Stimulated activated memory B cell treated with anti-CD40 and anti-IgM and Interleukin-4, amounts not matched to agents 10 μg/mL and 1 μg/mL and 100 μg/mL, for 72 hours (primary cell): ENCODE results near the gene PAK4.

Source experiments
- ATAC-seq: fragments of 150-1000 bp; cut with Tn5 transposase; 2 replicates; pipeline ENCODE4 v1.10.0; 2021
- H3K27ac Mint-ChIP-seq: one replicate; pipeline ENCODE4 v1.8.0; 2022; ENCODE audit warnings: mild to moderate bottlenecking, mixed read lengths
- H3K27me3 Mint-ChIP-seq: one replicate; pipeline ENCODE4 v1.8.0; 2022; ENCODE audit warnings: mixed read lengths
- H3K36me3 Mint-ChIP-seq: one replicate; pipeline ENCODE4 v1.8.0; 2022; ENCODE audit warnings: mixed read lengths
- H3K4me1 Mint-ChIP-seq: one replicate; pipeline ENCODE4 v1.8.0; 2022; ENCODE audit warnings: mixed read lengths
- H3K4me3 Mint-ChIP-seq: one replicate; pipeline ENCODE4 v1.8.0; 2022; ENCODE audit warnings: mild to moderate bottlenecking, moderate library complexity, mixed read lengths
- H3K9me3 Mint-ChIP-seq: one replicate; pipeline ENCODE4 v1.8.0; 2022; ENCODE audit warnings: mixed read lengths

The PAK4 gene

GRCh38 chr19:39171479-39172465, 46.2 kb downstream of the PAK4 start:
- no peaks in the 10 kb centered on the region for H3K9me3 Mint-ChIP-seq
- no peak for ATAC-seq
- no peaks in the 10 kb centered on the region for H3K27me3 Mint-ChIP-seq
- peaks cover 38% of the 10 kb centered on the region for H3K36me3 Mint-ChIP-seq
- H3K4me1 Mint-ChIP-seq, result no peaks in the 10 kb centered on the region
- H3K4me3 Mint-ChIP-seq, result no peak overlapping the region
- no peak overlapping the region for H3K27ac Mint-ChIP-seq

GRCh38 chr19:39172700-39173501, 47.3 kb downstream of the PAK4 start:
- Mint-ChIP-seq H3K36me3 (peaks cover 38% of the 10 kb centered on the region), H3K4me1 (no peaks in the 10 kb centered on the region), H3K4me3 (no peak overlapping the region), H3K27me3 (no peaks in the 10 kb centered on the region), H3K27ac (no peak overlapping the region), H3K9me3 (no peaks in the 10 kb centered on the region)
- ATAC-seq, result no peak

GRCh38 chr19:39173502-39173991, 48.0 kb downstream of the PAK4 start:
- H3K27me3 Mint-ChIP-seq, result no peaks in the 10 kb centered on the region
- H3K36me3 Mint-ChIP-seq, result peaks cover 42% of the 10 kb centered on the region
- H3K27ac Mint-ChIP-seq, result no peak overlapping the region
- H3K9me3 Mint-ChIP-seq, result no peaks in the 10 kb centered on the region
- no peaks in the 10 kb centered on the region for H3K4me1 Mint-ChIP-seq
- no peak for ATAC-seq
- no peak overlapping the region for H3K4me3 Mint-ChIP-seq

DNA sequence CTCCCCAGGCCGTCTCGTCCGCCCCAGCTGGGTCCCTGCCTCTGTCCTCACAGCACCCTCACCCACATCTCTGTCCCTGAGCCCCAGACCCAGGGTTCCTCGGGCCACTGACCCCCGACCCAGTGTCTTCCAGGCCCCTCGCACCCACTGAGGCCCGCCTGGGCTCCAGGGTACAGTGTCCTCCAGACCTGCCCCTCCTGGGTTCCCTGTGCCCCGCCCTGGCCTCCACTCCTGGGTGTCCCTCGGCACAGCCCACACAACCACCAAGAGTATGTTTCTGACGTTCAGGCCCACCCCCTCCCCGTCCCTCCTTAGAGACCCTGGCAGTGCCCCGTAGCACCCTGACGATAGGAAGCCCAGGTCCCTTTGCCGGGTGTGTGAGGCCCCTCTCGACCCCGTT, 48.6 kb downstream of the PAK4 start:
- H3K36me3 Mint-ChIP-seq, result peaks cover 42% of the 10 kb centered on the region
- no peak overlapping the region for H3K27ac Mint-ChIP-seq

GRCh38 chr19:39174558-39175544, 49.3 kb downstream of the PAK4 start:
- Mint-ChIP-seq H3K9me3 (no peaks in the 10 kb centered on the region), H3K27me3 (no peaks in the 10 kb centered on the region), H3K4me3 (no peak overlapping the region), H3K36me3 (peaks cover 40% of the 10 kb centered on the region), H3K27ac (no peak overlapping the region), H3K4me1 (no peaks in the 10 kb centered on the region)
- no peak for ATAC-seq

More for the DNA sequence above, 48.6 kb downstream of the PAK4 start:
- Mint-ChIP-seq H3K4me1 (no peaks in the 10 kb centered on the region), H3K27me3 (no peaks in the 10 kb centered on the region), H3K9me3 (no peaks in the 10 kb centered on the region), H3K4me3 (no peak overlapping the region)
- no peak for ATAC-seq

DNA sequence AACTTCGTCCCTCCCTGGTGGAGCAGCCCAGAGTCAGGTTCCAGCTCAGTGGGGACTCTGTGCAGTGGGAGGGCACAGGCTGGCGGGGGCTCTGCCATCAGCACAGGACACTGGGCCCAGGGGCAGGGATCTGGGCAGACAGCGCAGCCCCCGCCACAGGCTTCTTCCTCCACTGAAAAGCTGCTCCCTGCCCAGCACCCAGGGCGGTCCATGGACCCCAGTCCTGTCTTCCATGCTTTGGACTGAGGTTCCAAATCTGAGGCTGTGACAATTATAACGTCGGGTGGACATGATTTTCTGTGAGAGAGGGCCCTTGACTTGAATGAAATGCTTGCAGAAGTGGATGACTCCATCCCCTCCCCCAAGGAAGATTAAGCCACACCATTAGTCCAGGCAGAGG, 50.0 kb downstream of the PAK4 start:
- Mint-ChIP-seq H3K9me3 (no peaks in the 10 kb centered on the region), H3K27ac (no peak overlapping the region), H3K27me3 (no peaks in the 10 kb centered on the region), H3K4me1 (no peaks in the 10 kb centered on the region), H3K36me3 (peaks cover 36% of the 10 kb centered on the region), H3K4me3 (no peak overlapping the region)
- ATAC-seq, result no peak

- no peak for ATAC-seq
- no peak overlapping the region for H3K4me3 Mint-ChIP-seq
These were observed 51.6 kb downstream of the PAK4 start for GRCh38 chr19:39177110-39177699.

DNA sequence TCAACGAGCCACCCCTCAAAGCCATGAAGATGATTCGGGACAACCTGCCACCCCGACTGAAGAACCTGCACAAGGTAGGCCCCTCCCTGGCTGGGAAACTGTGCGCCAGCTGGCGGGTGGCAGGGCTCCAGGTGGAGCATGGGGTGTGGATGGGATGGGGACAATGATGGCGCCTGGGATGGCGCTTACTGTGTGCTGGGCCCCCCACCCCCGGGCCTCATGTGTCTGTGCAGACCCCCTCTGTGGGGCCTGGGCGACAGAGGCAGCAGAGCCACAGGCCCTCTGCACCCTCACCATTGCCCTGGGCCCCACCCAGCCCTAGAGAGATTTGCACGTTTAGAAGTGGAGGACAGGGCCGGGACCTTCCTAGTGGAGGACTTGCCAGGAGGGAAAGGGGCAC, 52.1 kb downstream of the PAK4 start:
- Mint-ChIP-seq H3K27ac (no peak overlapping the region), H3K27me3 (no peaks in the 10 kb centered on the region), H3K4me3 (no peak overlapping the region), H3K36me3 (peaks cover 36% of the 10 kb centered on the region), H3K9me3 (no peaks in the 10 kb centered on the region), H3K4me1 (no peaks in the 10 kb centered on the region)
- ATAC-seq, result no peak

More at GRCh38 chr19:39177110-39177699, 51.6 kb downstream of the PAK4 start:
- Mint-ChIP-seq H3K27me3 (no peaks in the 10 kb centered on the region), H3K4me1 (no peaks in the 10 kb centered on the region), H3K36me3 (peaks cover 41% of the 10 kb centered on the region), H3K9me3 (no peaks in the 10 kb centered on the region), H3K27ac (no peak overlapping the region)

- no peak for ATAC-seq
- H3K36me3 Mint-ChIP-seq, result peaks cover 34% of the 10 kb centered on the region
- H3K27me3 Mint-ChIP-seq, result no peaks in the 10 kb centered on the region
- no peak overlapping the region for H3K27ac Mint-ChIP-seq
- H3K9me3 Mint-ChIP-seq, result no peaks in the 10 kb centered on the region
- no peaks in the 10 kb centered on the region for H3K4me1 Mint-ChIP-seq
- H3K4me3 Mint-ChIP-seq, result no peak overlapping the region
These were observed 52.9 kb downstream of the PAK4 start for GRCh38 chr19:39178296-39179006.

- no peaks in the 10 kb centered on the region for H3K27me3 Mint-ChIP-seq
- H3K36me3 Mint-ChIP-seq, result peaks cover 24% of the 10 kb centered on the region
- H3K4me1 Mint-ChIP-seq, result no peaks in the 10 kb centered on the region
- no peak for ATAC-seq
- no peak overlapping the region for H3K4me3 Mint-ChIP-seq
- no peaks in the 10 kb centered on the region for H3K9me3 Mint-ChIP-seq
- no peak overlapping the region for H3K27ac Mint-ChIP-seq
These were observed 54.2 kb downstream of the PAK4 start for GRCh38 chr19:39179754-39180153.

GRCh38 chr19:39180749-39181148, 55.2 kb downstream of the PAK4 start:
- H3K36me3 Mint-ChIP-seq, result peaks cover 22% of the 10 kb centered on the region
- no peaks in the 10 kb centered on the region for H3K9me3 Mint-ChIP-seq
- no peaks in the 10 kb centered on the region for H3K27me3 Mint-ChIP-seq
- no peaks in the 10 kb centered on the region for H3K4me1 Mint-ChIP-seq
- no peak overlapping the region for H3K4me3 Mint-ChIP-seq
- ATAC-seq, result no peak
- H3K27ac Mint-ChIP-seq, result no peak overlapping the region

- no peak for ATAC-seq
- Mint-ChIP-seq H3K36me3 (peaks cover 18% of the 10 kb centered on the region), H3K27me3 (no peaks in the 10 kb centered on the region), H3K4me1 (no peaks in the 10 kb centered on the region), H3K4me3 (no peak overlapping the region), H3K27ac (no peak overlapping the region), H3K9me3 (no peaks in the 10 kb centered on the region)
These were observed 56.1 kb downstream of the PAK4 start for GRCh38 chr19:39181500-39182173.

- no peak for ATAC-seq
- Mint-ChIP-seq H3K4me3 (no peak overlapping the region), H3K36me3 (peaks cover 18% of the 10 kb centered on the region), H3K27me3 (no peaks in the 10 kb centered on the region), H3K27ac (no peak overlapping the region), H3K4me1 (no peaks in the 10 kb centered on the region), H3K9me3 (peaks cover under 1% of the 10 kb centered on the region)
These were observed 56.6 kb downstream of the PAK4 start for GRCh38 chr19:39182174-39182505.
